Endothelial cell (in vitro differentiated cells): ENCODE measurements around the gene DENND1B. TPM values are rescaled to one million over a fixed set of nuclear protein-coding genes. Genes with fewer than 3 reads are reported as not detected.

Experiments used
- DNase-seq: peaks from one replicate; pipeline ENCODE4 v3.0.0; 2021; ENCODE audit warnings: low spot score
- H3K27ac Mint-ChIP-seq: one replicate; pipeline ENCODE4 v1.8.0; 2021; ENCODE audit warnings: mixed read lengths, inconsistent platforms; ENCODE audit not compliant: unreplicated experiment
- H3K27me3 Mint-ChIP-seq: one replicate; pipeline ENCODE4 v1.8.0; 2021; ENCODE audit warnings: mild to moderate bottlenecking, moderate library complexity, mixed read lengths, inconsistent platforms; ENCODE audit not compliant: unreplicated experiment
- H3K36me3 Mint-ChIP-seq: one replicate; pipeline ENCODE4 v1.8.0; 2021; ENCODE audit warnings: mild to moderate bottlenecking, low read depth, mixed read lengths, inconsistent platforms; ENCODE audit not compliant: unreplicated experiment
- H3K4me1 Mint-ChIP-seq: one replicate; pipeline ENCODE4 v1.8.0; 2021; ENCODE audit warnings: mild to moderate bottlenecking, mixed read lengths, inconsistent platforms; ENCODE audit not compliant: unreplicated experiment
- H3K4me3 Mint-ChIP-seq: one replicate; pipeline ENCODE4 v1.8.0; 2021; ENCODE audit warnings: mild to moderate bottlenecking, mixed read lengths, inconsistent platforms; ENCODE audit not compliant: unreplicated experiment
- H3K9me3 Mint-ChIP-seq: one replicate; pipeline ENCODE4 v1.8.0; 2021; ENCODE audit warnings: mixed read lengths, inconsistent platforms; ENCODE audit not compliant: unreplicated experiment
- total RNA-seq: library from RNA; stranded (reverse); fragmentation: NEBNext Ultra II Directional; extraction: Animal tissue kit (Norgen Biotek cat#: 25700); gene quantifications from one replicate; pipeline ENCODE4 v1.2.1, GENCODE V29; 2021; ENCODE audit not compliant: unreplicated experiment
- TF ChIP-seq, protein P1 (sequence below): fragments of 200-600 bp; sonication (generic); IDR thresholded peaks from one replicate; pipeline ENCODE4 v1.5.0; 2021; ENCODE audit warnings: antibody characterized with exemption; ENCODE audit not compliant: unreplicated experiment

Gene DENND1B
- total RNA-seq, 1 donor from 2014 or later = 7.5 TPM

DNA sequence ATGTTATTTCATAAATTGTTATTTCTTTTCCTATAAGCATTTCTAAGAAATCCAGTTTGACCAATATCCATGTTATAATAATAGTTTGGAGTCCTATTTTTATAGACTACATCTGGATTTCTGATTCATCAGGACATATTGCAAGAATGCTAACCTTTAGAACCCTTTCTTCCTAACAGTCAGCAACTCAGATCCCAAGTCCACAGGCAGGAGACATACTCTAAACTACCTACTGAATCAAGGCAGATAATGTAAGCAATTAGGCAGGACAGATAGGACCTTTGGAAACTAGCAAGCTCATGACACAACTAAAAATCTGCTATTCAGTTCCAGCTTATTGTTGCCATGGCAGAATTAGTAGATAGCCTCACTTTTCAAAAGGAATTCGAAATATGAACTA is 104.1 kb downstream of the DENND1B start:
- Mint-ChIP-seq H3K4me1 (peaks cover 3% of the 10 kb centered on the region), H3K27ac (no peak overlapping the region), H3K27me3 (no peaks in the 10 kb centered on the region), H3K9me3 (no peaks in the 10 kb centered on the region), H3K36me3 (no peaks in the 10 kb centered on the region), H3K4me3 (no peak overlapping the region)
- DNase-seq = no peak
- TF ChIP-seq, protein P1, sequence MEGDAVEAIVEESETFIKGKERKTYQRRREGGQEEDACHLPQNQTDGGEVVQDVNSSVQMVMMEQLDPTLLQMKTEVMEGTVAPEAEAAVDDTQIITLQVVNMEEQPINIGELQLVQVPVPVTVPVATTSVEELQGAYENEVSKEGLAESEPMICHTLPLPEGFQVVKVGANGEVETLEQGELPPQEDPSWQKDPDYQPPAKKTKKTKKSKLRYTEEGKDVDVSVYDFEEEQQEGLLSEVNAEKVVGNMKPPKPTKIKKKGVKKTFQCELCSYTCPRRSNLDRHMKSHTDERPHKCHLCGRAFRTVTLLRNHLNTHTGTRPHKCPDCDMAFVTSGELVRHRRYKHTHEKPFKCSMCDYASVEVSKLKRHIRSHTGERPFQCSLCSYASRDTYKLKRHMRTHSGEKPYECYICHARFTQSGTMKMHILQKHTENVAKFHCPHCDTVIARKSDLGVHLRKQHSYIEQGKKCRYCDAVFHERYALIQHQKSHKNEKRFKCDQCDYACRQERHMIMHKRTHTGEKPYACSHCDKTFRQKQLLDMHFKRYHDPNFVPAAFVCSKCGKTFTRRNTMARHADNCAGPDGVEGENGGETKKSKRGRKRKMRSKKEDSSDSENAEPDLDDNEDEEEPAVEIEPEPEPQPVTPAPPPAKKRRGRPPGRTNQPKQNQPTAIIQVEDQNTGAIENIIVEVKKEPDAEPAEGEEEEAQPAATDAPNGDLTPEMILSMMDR = no peak

DNA sequence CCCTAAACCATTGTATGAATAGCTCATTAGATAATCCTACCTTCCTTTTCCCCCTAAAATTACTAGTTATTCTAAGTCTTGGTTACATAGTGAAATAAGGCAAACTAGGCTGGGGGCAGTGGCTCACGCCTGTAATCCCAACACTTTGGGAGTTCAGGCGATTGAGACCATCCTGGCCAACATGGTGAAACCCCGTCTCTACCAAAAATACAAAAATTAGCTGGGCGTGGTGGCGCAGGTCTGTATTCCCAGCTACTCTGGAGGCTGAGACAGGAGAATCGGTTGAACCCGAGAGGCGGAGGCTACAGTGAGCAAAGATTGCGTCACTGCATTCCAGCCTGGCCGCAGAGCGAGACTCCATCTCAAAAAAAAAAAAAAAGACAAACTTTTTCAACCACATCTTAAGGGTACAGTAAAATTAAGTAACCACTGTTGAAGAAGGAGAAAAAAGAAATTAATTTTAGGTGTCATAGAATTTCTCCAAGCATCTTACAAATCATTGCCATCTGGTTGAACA is 108.5 kb downstream of the DENND1B start:
- H3K9me3 Mint-ChIP-seq = no peaks in the 10 kb centered on the region
- no peaks in the 10 kb centered on the region for H3K27me3 Mint-ChIP-seq
- DNase-seq = no peak
- H3K27ac Mint-ChIP-seq = no peak overlapping the region
- H3K4me1 Mint-ChIP-seq = peaks cover 13% of the 10 kb centered on the region
- TF ChIP-seq, protein P1 = no peak
- H3K4me3 Mint-ChIP-seq = no peak overlapping the region
- no peaks in the 10 kb centered on the region for H3K36me3 Mint-ChIP-seq

DNA sequence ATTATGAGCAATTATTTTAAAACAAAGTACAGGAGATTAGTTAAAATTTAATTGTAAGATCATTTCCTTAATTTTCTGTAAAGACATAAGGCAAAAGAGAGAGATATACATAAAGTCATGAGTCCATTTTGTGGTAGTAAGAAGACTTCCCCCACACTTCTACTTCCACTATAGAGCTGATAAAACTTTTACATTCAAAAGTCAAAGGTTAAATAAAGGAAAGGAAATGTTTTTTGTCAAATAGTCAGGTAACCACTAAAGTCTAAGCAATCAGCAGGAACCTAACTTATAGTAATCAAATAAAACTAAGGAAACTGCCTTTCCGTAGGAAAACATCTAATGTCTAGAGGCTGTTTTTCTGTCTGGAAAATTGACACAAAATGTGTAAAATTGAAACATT is 110.9 kb downstream of the DENND1B start:
- Mint-ChIP-seq H3K27me3 (no peaks in the 10 kb centered on the region), H3K4me1 (peaks cover 13% of the 10 kb centered on the region), H3K9me3 (no peaks in the 10 kb centered on the region), H3K27ac (peak overlapping the region; percentile 55), H3K4me3 (no peak overlapping the region), H3K36me3 (no peaks in the 10 kb centered on the region)
- TF ChIP-seq, protein P1 = no peak
- DNase-seq = no peak

DNA sequence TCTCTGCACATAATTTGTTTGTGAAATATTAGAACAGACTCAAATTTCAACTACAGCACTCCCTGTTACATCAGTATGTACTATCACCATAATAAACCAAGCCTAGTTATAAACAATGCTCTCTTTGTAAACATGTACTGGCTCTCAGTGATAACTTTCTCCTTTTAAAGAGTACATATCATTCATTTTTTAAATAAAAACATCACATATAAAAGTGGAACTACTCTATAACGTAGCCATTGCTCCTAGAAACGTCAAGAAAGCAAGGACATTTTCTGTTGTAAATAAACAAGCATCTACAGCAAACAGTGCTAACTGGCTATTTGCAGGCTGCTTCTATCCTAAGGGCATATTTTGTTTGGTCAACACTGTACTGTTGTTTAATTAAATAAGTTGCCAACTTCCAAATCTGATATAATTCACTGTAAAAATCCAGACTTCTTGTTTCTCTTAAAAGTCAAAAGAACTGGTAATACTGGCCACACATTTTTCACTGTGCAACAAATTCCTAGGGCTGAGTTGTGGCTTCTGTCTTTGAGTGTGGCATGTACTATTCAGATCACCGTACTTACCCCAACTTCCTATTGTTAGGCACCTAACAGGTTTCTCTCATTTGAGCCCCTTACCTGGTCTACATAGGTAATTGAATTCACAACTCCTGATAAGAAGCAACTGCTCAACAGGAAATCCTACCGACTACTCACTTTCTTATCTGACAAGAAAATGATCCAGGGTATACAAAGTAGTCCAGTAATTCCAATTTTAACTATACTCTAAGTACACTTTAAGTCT is 111.9 kb downstream of the DENND1B start:
- H3K9me3 Mint-ChIP-seq = no peaks in the 10 kb centered on the region
- DNase-seq = no peak
- no peak overlapping the region for H3K4me3 Mint-ChIP-seq
- no peaks in the 10 kb centered on the region for H3K27me3 Mint-ChIP-seq
- H3K27ac Mint-ChIP-seq = peak overlapping the region; percentile 13
- TF ChIP-seq, protein P1 = no peak
- H3K4me1 Mint-ChIP-seq = peaks cover 13% of the 10 kb centered on the region
- H3K36me3 Mint-ChIP-seq = no peaks in the 10 kb centered on the region

DNA sequence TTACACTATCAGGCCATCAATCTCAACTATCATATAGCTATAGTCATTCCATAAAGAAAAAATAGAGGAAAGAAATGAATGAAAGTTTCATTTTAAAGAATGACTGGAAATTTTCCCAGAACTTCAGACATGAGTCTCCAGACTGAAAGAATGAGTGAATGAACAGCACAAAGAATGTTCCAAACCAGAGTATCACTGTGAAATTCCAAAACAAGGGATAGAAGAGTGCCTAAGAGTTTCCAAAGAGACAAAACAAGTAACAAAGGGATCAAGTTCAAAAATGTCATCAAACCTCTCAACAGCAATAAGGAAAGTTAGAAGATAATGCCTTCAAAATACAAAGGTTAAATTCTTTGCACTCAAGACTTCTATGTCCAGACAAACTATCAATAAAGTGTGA is 114.9 kb downstream of the DENND1B start:
- no peaks in the 10 kb centered on the region for H3K27me3 Mint-ChIP-seq
- peaks cover 13% of the 10 kb centered on the region for H3K4me1 Mint-ChIP-seq
- H3K9me3 Mint-ChIP-seq = no peaks in the 10 kb centered on the region
- H3K36me3 Mint-ChIP-seq = no peaks in the 10 kb centered on the region
- DNase-seq = no peak
- H3K4me3 Mint-ChIP-seq = no peak overlapping the region
- TF ChIP-seq, protein P1 = no peak
- H3K27ac Mint-ChIP-seq = no peak overlapping the region
